ENCODE data around the gene SOBP. TPM values are rescaled to one million over a fixed set of nuclear protein-coding genes. Genes with fewer than 3 reads are reported as not detected.

The SOBP gene
- total RNA-seq, 6 donors from 2014 or later = 4.4 to 25.1 (median 12.4) TPM

DNA sequence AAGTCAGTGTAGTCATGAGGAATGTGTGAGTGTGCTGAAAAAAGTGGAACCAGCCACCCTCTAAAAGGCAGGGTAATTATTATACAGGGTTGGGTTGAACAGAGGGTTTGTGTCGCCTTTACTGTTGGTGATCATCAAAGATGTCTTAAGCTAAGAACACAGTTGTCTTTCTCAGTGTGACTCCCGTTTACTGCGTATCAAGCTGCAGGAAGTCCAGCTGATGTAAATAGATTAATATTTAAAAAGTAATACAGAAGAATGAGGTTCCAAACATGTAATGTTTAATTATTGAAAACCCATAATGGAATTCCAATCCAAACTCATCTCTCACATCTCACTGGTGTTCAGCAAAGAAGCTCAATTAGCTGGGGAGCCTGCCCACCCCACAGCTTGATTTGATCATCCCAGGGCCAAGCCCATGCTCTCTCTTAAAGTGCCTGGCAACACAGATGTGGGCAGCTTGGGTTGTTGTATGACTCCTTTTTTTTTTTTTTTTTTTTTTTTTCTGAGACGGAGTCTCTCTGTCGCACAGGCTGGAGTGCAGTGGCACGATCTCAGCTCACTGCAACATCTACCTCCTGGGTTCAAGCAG, 127.5 kb downstream of the SOBP start:
- Histone ChIP-seq H3K27me3 (no peaks in the 10 kb centered on the region), H3K9me3 (no peaks in the 10 kb centered on the region), H3K4me3 (no peak overlapping the region), H3K36me3 (no peaks in the 10 kb centered on the region), H3K27ac (no peak overlapping the region), H3K4me1 (peaks cover 0 to 9% (median 4%) of the 10 kb centered on the region in 4 donors)
- ATAC-seq (ENCODE audit: low FRiP score in 2 of 2) = no peak
- TF ChIP-seq CTCF (IDR thresholded peaks at IDR 0.05) (no peak), POLR2AphosphoS5 (IDR thresholded peaks at IDR 0.05) (no peak), POLR2A (IDR thresholded peaks at IDR 0.05) (no peak), EP300 (IDR thresholded peaks at IDR 0.05) (no peak)
- DNase-seq = no peak
- 95 to 96% methylated on average over 6 of the region's 6 CpGs for WGBS, 2 donors

- H3K27ac ChIP-seq = no peak overlapping the region
- 85 to 89% methylated on average over 9 of the region's 9 CpGs for WGBS, 2 donors
- H3K36me3 ChIP-seq = no peaks in the 10 kb centered on the region
- TF ChIP-seq POLR2AphosphoS5 (IDR thresholded peaks at IDR 0.05) = no peak
- TF ChIP-seq POLR2A (IDR thresholded peaks at IDR 0.05) = no peak
- TF ChIP-seq CTCF (IDR thresholded peaks at IDR 0.05) = no peak
- TF ChIP-seq EP300 (IDR thresholded peaks at IDR 0.05) = no peak
- H3K4me1 ChIP-seq = peaks cover 0 to 9% (median 4%) of the 10 kb centered on the region in 4 donors
- no peak for DNase-seq
- H3K9me3 ChIP-seq = no peaks in the 10 kb centered on the region
- no peaks in the 10 kb centered on the region for H3K27me3 ChIP-seq
- H3K4me3 ChIP-seq = no peak overlapping the region
- ATAC-seq (ENCODE audit: low FRiP score in 2 of 2) = no peak
Measured at GRCh38 chr6:107618672-107619071, 128.8 kb downstream of the SOBP start.

GRCh38 chr6:107620732-107621131, 130.8 kb downstream of the SOBP start:
- no peak overlapping the region for H3K27ac ChIP-seq
- no peak overlapping the region for H3K4me3 ChIP-seq
- no peaks in the 10 kb centered on the region for H3K9me3 ChIP-seq
- 78 to 79% methylated on average over 2 of the region's 2 CpGs for WGBS, 2 donors
- no peak for TF ChIP-seq POLR2A (IDR thresholded peaks at IDR 0.05)
- no peak for TF ChIP-seq EP300 (IDR thresholded peaks at IDR 0.05)
- H3K36me3 ChIP-seq = no peaks in the 10 kb centered on the region
- no peaks in the 10 kb centered on the region for H3K27me3 ChIP-seq
- DNase-seq (no peak), ATAC-seq (ENCODE audit: low FRiP score in 2 of 2) (no peak)
- peaks cover 0 to 9% (median 4%) of the 10 kb centered on the region in 4 donors for H3K4me1 ChIP-seq

- DNase-seq (no peak), ATAC-seq (ENCODE audit: low FRiP score in 2 of 2) (no peak)
- H3K4me1 ChIP-seq = peaks cover 0 to 9% (median 4%) of the 10 kb centered on the region in 4 donors
- no peak overlapping the region for H3K27ac ChIP-seq
- no peaks in the 10 kb centered on the region for H3K27me3 ChIP-seq
- no peak for TF ChIP-seq POLR2A (IDR thresholded peaks at IDR 0.05)
- TF ChIP-seq POLR2AphosphoS5 (IDR thresholded peaks at IDR 0.05) = no peak
- TF ChIP-seq CTCF (IDR thresholded peaks at IDR 0.05) = no peak
- TF ChIP-seq EP300 (IDR thresholded peaks at IDR 0.05) = no peak
- WGBS, 2 donors = 78 to 79% methylated on average over 6 of the region's 6 CpGs
- no peaks in the 10 kb centered on the region for H3K36me3 ChIP-seq
- no peak overlapping the region for H3K4me3 ChIP-seq
- H3K9me3 ChIP-seq = no peaks in the 10 kb centered on the region
Measured at GRCh38 chr6:107621229-107621937, 131.5 kb downstream of the SOBP start.

GRCh38 chr6:107622269-107622668, 132.4 kb downstream of the SOBP start:
- no peaks in the 10 kb centered on the region for H3K9me3 ChIP-seq
- 68 to 84% methylated on average over 1 of the region's 1 CpG for WGBS, 2 donors
- ATAC-seq (ENCODE audit: low FRiP score in 2 of 2) = no peak

More at GRCh38 chr6:107622269-107622668, 132.4 kb downstream of the SOBP start:
- Histone ChIP-seq H3K4me1 (peaks cover 0 to 9% (median 4%) of the 10 kb centered on the region in 4 donors), H3K4me3 (no peak overlapping the region), H3K27me3 (no peaks in the 10 kb centered on the region), H3K27ac (no peak overlapping the region), H3K36me3 (no peaks in the 10 kb centered on the region)
- TF ChIP-seq POLR2A (IDR thresholded peaks at IDR 0.05) (no peak), CTCF (IDR thresholded peaks at IDR 0.05) (no peak), POLR2AphosphoS5 (IDR thresholded peaks at IDR 0.05) (no peak), EP300 (IDR thresholded peaks at IDR 0.05) (no peak)
- DNase-seq = no peak

All from upper lobe of left lung (tissue), 6 donors.